ENCODE results near the gene LAMA5.

LAMA5 gene

DNA sequence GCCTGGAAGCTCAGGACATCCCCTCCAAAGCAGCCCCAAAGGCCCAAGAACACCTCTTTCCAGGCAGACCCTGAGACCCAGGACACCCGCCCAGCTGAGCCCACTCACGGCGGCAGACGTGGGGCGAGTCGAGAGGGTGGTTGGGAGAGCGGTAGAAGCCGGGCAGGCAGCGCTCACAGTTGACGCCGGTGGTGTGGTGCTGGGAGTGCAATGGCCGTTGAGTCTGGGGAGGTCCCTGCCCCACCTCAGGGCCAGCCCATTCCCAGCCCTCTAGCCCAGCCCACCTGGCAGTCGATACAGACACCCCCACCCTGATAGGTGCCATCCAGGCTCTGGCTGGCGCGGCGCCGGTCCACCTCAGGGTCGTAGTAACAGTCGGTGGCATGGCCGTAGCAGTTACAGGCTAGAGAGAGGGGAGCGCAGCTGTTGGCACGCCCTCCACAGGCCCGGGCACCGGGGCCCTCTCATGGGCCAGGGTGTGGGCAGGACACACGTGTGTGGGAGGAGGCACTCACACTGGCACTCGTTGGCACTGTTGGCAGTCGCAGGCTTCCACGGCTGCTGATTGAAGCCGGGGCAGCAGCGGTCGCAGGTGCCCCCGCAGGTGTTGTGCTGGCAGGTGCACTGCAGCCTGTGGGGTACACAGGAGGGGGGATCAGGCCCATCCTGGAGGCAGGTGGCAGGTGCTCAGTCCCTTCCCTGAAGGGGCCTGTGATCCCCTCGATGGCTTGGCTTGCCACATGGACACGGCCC lies 20.5 kb downstream of the LAMA5 start:
- no peak for DNase-seq

DNA sequence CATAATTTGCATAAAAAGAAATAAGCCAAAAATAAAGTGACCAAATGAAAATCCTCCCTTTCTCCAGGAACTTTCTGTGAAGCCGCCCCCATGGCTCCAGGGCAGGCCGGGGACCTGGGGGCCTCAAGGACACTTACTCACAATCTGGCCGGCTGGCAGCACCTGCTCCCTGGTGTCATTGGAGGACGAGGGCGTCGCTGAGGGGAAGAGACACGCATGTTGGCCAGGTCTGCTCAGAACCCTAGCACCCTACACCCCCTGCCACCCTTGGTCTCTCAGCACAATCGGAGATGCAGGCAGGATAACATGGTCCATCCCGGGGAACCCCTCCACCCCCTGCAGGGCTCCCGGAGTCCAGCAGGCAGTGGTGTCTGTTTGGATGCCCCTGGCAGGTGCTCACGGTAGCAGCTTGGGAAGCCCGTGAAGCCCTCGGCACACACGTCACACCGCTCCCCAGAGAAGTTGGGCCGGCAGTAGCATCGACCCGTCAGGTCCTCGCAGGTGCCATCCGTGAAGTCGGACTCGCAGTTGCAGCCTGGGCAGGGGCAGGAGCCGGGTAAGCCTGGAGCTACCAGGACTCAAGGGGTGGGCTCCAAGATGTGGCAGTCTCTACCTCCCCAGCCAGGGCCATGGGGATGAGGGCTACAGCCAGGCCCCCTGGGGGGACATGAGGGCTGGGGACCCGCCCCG lies 21.3 kb downstream of the LAMA5 start:
- no peak for DNase-seq

DNA sequence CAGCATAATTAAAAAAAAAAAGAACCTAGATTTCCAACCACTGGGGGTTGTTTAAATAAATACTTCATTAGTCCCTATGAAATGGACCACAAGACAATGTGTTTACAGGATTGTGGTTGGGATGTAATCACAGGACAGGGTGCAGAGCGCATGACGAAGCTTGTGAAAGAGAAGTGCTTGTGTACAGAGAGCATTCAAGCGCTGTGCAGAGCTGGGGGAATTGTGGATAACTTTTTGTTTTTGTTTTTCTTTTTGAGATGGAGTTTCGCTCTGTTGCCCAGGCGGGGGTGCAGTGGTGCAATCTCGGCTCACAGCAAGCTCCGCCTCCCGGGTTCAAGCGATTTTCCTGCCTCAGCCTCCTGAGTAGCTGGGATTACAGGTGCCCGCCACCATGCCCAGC lies 22.3 kb downstream of the LAMA5 start:
- no peak for DNase-seq

DNA sequence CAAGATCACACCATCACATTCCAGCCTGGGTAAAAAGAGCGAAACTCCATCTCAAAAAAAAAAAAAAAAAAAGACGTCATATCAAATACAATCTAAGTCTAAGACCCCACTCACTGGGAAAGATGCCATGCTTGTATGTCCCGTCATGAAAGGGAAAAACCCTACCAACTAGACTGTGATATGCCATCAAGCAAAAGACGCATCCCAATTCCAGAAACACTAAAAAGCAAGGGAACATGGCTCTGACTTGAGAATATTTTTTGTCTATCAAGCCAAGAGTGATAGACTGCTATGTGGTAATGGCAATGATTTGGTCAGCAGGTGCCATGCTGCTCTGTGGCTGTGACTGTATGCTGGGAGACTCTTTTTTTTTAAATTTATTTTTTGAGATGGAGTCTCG lies 23.0 kb downstream of the LAMA5 start:
- no peak for DNase-seq

DNA sequence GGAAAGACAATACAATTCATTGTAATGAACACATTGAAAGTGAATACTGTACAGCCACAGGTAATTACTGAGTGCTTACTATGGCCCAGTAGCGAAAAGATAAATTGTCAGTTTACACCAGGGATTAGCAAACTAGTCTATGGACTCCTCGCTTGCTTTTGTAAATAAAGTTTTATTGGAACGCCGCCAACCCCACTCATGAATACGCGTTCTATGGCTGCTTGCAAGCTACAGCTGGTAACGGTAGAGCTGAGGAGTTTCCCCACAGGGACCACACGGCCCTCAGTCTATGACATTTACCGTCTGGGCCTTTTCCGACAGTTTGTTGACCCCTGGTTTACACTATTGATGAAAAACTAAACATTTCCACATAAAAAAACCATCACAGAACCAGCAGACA lies 24.2 kb downstream of the LAMA5 start:
- no peak for DNase-seq

DNA sequence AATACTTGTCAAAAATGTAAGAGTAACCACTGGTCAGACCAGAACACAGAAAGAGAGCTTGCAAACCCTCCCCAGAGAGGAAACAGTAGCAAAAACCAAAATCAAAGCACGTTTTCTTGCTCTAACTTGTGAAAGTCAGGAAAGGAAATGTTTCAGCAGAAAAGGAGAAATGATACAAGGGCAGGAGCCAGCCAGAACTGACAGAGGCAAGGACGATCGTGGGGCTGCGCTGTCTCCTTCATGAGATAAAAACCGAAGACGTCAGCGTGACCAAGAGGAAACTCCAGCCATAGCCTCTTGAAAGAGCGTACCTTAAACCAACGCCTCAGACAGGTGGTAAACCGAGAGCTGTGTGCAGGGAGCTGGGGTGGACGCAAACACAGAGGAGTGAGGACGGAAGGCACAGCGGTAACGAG lies 27.5 kb downstream of the LAMA5 start:
- DNase-seq = no peak

DNA sequence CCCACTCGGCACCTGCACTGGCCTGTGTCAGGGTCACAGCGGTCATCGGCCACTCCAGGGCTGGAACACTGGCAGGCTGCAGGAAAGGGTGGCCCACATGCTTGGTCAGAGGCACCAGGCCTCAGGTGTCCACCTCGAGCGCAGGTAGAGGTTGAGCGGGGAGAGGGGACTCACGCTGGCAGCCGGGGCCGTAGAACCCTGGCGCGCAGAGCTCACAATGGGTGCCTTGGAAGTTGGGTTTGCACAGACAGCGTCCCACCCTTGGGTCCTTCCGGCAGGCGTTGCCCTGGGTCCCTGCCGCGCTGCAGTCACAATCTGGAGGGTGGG lies 28.9 kb downstream of the LAMA5 start:
- no peak for DNase-seq

DNA sequence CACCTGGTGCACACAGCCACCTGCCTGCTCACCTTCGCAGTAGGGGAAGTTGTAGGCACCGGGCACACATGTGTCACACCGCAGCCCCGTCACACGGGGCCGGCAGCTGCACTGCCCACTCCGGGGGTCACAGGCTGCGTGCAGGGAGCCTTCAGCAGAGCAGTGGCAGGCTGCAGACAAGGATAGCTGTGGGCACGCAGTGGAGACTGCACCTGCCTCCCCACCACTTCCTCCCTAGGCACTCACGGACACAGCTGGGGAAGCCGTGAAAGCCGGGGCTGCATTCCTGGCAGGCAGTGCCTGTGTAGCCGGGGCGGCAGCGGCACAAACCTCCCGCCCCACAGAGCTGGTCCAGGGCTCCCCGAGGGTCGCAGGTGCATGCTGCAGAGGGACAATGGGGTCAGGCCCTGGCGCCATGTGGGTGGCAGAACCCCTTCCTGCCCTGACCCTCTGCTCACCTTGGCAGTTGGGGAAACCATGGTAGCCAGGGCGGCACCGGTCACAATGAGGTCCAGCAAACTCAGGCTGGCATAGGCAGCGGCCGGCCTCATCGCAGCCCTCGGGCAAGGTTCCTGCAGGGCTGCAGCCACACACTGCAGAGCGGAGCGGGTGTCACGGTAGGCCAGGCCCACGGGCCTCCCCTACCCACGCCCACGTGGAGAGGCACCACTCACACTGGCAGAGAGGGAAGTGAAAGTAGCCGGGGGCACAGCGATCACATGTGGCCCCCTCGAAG lies 29.4 kb downstream of the LAMA5 start:
- DNase-seq = no peak

DNA sequence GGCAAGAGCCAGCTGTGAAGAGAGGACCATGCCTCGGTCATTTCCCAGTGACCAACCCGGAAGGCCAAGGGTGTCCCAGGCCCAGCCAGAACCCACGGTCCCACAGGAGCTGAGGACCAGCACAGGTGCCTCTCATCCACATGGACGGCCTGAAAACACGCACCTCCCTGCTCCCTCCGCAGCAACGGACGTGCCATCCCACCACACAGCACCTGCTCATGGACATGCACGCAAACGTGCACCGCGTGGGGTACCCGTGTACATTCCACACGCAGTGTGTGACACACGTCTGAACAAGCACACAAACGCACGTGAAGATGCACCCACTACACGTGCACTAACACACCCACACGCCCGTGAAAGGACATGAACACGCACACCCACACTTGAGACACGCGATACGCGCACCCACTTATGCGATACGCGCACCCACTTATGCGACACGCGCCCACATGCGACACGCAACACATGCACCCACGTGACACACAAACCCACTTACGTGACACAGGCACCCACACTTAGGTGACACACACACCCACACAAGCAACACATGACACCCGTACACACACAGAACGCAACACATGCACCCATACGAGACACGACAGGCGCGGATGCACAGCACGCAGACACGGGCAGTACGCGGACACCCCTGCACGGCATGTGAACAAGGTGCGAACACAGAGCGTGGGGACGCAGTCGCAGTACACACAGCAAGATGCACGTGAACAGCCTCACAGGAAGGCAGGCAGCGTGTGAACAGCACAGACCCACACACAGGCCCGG lies 30.1 kb downstream of the LAMA5 start:
- DNase-seq = no peak

DNA sequence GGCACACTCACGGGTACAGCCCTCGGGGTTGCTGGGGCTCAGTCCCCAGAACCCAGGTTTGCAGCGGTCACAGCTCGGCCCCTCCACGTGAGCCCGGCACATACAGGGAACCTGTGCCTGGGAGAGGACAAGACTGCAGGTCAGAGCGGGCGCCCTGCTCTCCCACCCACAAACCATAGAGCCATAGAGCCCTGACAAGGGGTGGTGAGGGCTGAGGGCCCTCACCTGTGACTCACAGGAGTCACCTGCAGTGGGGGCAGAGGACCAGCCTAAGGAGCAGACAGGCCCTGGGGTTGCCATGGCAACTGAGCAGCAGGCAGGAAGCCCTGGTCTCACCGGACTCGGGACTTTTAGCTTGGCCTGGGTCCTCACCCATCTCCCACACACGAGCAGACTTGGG lies 30.8 kb downstream of the LAMA5 start:
- DNase-seq = no peak

DNA sequence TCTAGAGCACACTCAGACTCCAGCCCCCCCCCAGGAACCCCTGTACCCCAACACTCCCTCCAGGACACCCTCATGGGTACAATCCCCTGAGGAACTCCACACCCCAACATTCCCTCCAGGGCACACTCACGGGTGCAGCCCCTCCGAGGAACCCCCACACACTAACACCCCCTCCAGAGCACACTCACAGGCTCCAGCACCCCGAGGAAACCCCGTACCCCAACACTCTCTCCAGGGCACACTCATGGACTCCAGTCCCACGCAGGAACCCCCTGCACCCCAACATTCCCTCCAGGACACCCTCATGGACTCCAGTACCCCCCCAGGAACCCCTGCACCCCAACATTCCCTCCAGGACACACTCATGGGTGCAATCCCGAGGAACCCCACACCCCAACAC lies 31.6 kb downstream of the LAMA5 start:
- DNase-seq = no peak

DNA sequence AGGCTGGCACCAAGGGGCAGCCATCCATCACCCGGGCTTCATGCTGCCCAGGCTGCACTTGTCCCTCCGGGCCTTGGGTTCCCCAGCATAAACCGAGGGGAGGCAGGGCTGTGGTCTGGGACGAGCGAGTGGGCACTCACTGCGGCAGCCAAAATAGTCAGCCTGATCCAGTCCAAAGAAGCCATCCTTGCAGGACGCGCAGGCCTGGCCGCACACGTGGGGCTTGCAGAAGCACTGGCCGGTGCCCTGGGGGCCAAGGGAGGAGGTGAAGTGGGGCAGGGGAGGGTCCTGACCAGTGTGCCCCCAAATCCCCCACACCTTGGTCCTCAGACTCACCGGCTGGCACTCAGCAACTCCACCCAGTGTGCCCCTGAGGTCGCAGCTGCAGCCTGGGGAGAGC lies 32.2 kb downstream of the LAMA5 start:
- no peak for DNase-seq

DNA sequence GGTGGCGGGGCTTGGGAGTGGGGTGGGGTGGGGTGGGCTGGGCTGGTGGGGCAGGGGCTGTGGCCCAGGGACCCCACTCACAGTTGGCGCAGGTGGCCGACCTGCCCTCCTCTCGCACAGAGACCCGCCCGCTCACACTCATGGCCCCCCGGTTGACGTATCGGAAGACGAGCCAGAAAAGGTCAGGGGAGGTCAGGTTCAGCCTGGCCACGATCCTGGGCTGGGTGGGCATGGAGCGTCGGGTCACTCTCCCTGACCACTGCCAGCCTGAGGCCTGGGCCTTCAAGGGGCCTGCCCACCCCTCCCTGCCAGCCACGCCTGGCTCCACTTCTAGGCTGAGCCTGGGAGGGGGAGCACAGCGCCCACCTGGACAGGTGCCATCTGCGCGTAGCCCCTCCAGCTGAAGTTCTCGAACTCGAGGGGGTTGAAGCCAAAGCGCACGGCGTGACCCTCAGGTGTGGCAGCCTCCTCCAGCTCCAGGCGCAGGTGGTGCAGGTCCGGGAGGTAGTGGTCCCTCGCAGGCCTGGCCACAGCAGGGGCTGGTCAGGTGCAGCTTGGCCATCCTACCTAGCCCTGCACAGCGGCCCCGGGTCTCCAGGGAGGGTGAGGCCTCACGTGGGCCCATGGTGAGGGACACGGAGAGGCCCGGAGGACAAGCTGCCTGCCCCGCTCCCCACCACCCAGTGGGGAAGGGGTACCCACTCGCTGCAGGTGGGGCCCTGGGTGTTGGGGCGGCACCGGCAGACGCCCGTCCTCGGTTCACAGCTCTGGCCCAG lies 33.1 kb downstream of the LAMA5 start:
- no peak for DNase-seq

DNA sequence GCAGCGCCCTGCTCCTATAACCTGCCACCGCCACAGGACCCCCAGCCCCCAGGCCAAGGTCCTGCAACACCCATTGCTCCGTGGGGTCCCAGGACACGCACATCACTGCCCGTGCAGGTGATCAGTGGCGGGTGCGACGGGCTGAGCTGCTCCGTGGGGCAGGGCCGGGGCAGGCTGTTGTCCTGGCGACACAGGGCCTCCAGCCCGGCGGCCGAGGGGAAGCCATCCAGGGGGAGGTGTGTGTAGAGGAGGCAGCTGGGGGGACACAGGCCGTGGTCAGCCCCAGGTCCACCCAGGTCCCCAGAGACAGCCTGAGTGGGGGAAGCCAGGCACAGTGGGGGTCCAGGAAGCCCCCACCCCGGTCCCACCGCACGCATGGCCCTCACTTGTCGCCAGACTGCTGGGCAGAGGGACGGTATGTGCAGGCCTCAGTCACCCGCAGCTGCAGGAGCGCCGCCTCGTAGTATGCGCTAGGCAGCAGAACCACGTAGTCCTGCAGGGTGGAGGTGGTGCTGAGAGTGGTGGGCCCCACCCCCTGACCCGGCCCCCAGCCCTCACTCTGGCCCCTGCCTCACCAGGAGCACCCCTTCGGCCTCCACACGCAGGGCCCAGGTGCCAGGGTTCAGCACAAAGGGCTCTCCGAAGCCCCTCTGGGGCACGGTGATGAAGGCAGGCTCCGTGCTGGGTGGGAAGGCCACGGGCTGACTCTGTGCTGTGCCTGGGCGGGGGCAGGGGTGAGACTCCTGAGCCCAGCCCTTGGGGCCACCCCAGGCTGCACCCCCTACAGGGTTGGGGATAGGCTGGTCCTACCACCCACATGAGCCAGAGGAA lies 33.9 kb downstream of the LAMA5 start:
- no peak for DNase-seq

DNA sequence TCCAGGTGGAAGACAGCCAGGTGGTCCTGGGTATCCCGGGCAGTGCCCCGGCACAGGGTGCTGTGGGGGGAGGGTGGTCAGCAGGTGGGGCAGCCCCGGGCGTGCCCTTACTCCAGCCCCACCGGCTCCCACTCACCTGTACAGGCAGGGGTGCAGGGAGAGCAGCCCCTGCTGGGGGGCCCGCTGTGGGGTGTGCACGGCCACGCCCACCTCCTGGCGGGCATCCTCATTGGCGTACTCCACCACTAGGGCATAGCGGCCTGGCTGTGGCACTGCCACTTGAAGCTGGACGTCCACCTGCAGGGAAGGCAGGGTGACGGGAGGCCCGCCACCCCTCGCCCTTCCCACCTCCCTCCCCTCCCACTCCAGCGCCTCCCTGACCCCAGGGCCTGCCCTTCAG lies 34.7 kb downstream of the LAMA5 start:
- no peak for DNase-seq

DNA sequence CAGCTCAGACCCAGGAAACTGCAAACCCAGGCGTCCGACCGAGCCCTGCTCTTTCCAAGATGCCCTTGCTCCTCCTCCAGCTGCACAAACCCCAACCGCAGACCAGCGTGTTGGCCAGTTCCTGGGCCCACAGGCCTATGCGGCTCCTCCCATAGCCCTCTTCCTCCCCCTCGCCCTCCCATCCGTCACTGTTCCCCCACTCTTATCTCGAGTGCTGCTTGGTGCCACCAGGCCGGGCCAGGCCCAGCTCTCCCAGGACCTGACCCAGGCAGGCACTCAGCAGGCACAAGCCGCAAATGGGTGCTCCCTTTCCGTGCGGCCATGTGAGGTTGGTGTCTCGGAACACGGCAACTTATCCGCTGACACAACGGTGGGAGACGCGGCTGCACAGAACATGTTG lies 35.8 kb downstream of the LAMA5 start:
- no peak for DNase-seq

DNA sequence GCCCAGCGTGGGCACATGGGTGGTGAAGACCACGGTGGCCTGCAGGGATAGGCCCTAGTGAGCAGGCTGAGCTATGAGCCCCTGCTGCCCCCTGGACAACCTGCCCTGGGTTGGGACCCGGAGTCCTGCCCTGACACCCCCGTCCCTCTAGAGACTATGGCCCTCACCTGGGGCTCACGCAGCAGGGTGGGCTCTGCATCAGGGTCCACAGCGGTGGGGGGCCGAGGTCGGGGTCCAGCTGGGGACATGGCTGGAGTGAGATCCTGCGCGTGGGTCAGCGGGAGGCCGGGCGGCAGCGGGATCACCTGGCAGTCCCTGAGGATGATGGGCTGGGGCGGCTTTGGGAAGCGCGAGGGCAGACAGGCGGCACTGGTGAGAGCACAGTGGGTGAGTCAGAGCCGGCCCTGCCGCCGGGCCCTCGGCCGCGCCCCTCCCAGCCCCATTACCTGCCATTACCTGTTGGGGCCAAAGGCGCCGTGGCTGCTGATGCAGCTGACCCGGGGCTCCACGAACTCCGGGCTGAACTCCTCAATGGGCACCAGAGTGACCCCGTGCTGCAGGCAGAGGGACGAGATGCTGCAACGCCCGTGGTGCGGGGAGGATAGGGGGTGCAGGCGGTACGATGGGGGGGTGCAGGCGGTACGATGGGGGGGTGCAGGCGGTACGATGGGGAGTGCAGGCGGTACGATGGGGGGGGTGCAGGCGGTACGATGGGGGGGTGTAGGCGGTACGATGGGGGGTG lies 36.4 kb downstream of the LAMA5 start:
- DNase-seq = no peak

DNA sequence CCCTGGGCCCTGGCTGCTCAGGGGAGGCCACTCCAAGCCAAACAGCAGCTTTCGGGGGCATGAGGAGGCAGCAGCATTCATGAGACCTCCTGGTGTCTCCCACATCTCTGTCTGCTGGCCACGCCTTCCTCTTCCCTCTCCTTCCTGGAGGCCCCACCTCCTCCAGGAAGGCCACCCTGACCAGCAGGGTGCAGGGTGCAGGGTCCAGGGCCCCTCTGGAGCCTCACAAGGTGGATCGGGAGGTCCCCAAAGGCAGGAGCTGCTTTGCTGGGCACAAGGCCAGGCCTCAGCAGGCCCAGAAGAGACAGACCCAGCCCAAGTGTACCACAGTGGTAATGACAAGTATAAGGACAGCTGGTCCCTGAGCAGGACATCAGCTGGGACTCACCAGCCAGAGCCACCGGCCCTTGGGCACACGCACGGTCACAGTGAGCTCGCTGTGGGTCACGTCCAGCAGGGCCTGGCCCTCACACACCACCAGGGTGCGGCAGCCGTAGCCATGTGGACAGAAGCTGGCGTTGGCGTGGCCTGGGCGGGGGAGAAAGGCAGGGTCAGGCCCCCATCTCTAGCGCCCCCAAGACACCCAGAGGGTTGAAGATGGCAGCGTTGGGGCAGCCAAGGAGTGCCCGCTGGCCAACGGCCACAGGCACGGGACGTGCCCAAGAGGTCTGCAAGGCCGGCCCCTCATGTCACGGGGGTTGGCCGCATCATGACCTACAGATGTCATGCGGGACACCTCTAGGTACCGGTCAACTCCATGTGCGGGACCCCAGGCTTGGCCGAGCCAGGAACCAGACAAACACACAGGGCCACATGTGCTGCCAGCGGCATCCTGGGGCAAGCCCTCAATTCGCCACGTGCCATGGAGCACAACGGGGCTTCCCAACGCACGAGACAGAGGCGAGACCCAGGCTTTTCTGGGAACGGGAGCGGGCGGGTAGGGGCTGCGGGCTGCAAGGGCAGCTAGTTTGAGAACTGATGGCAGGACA lies 37.4 kb downstream of the LAMA5 start:
- no peak for DNase-seq

DNA sequence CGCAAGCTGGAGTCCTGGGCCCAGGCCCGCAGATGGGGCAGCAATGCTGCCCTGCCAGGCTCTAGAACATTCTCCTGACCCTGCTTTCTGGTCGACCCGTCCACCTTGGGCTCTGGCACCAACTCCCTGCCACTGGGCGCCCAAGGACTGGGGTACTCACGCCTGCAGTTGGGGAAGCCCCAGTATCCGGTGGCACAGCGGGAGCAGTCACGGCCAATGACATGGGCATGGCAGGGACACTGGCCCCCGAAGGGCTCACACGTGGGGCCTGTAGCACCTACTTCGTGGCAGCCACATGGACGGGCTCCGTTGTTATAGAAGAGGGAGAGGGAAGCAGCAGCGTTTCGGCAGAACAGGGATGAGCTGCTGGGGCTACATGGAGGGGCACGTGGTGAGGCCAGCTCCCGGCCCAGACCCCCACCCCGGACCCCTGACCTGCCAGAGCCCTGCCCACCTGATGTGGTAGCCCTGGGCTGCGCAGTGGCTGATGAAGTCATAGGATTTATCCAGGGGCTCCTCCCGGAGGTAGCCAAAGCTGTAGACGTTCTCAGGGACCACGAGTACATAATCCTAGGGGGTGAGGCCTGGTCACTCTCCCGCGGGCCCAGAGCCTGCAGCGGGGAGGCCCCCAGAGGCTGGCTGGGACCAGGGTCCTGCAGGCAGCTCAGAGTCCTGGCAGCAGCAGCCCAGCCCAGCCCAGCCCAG lies 38.3 kb downstream of the LAMA5 start:
- DNase-seq = no peak
